Type B pancreatic cell (in vitro differentiated cells): Measurements from ENCODE around the gene ADARB2. TPM values are rescaled to one million over a fixed set of nuclear protein-coding genes. Genes with fewer than 3 reads are reported as not detected.

Experiments
- DNase-seq: peaks from one replicate; pipeline ENCODE4 v3.0.0; 2021; ENCODE audit warnings: mixed read lengths; ENCODE audit not compliant: unreplicated experiment; ENCODE audit errors: extremely low spot score
- H3K27ac Mint-ChIP-seq: 2 replicates; pipeline ENCODE4 v1.8.0; 2021; ENCODE audit warnings: mild to moderate bottlenecking, mixed read lengths
- H3K27me3 Mint-ChIP-seq: 2 replicates; pipeline ENCODE4 v1.8.0; 2021; ENCODE audit warnings: mixed read lengths
- H3K36me3 Mint-ChIP-seq: 2 replicates; pipeline ENCODE4 v1.8.0; 2021; ENCODE audit warnings: mixed read lengths
- H3K4me1 Mint-ChIP-seq: one replicate; pipeline ENCODE4 v1.8.0; 2021; ENCODE audit warnings: mixed read lengths; ENCODE audit not compliant: unreplicated experiment
- H3K4me3 Mint-ChIP-seq: 2 replicates; pipeline ENCODE4 v1.8.0; 2021; ENCODE audit warnings: mild to moderate bottlenecking, mixed read lengths
- H3K9me3 Mint-ChIP-seq: 2 replicates; pipeline ENCODE4 v1.8.0; 2021; ENCODE audit warnings: mixed read lengths
- total RNA-seq: library from RNA; stranded (reverse); gene quantifications from 2 replicates; pipeline ENCODE4 v1.2.1, GENCODE V29; 2021; ENCODE audit warnings: low replicate concordance
- TF ChIP-seq, protein P1 (sequence below): fragments of 200-600 bp; sonication (generic); conservative IDR thresholded peaks from 2 replicates; pipeline ENCODE4 v1.5.0; 2021; ENCODE audit warnings: antibody characterized with exemption, mild to moderate bottlenecking

The ADARB2 gene
- total RNA-seq, 1 donor from 2014 or later = 4.9 TPM

DNA sequence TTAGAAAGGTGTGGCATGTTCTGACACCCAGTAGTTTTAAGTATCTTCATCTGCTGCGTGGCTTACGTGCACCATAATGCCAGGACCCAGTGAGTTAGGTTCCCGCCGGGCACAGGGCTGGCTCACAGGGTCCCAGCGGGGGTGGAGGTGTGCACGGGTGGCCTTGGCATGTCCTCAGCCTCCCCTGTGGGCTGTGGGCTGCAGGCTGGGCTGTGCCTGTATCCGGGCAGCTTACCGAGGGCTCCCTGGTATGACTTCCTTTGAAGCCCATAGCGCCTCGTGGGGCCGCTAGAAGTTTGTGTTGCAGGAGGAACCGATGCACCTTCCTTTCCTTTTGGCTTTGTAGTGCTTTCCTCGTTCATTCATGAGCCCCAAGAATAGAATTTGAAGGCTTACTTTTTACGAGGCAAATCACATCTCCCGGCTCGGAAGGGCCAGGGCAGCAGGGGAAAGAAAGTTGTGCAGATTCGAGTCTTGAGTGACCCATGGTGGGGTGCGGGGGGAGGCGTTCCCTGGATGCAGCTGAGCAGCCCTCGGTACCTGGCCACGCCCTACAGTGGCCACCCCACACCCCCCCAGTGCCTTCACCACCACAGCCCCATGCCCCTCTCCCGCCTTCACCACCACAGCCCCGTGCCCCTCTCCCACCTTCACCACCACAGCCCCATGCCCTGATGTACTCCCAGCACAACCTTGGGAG, 568.0 kb downstream of the ADARB2 start:
- TF ChIP-seq, protein P1, sequence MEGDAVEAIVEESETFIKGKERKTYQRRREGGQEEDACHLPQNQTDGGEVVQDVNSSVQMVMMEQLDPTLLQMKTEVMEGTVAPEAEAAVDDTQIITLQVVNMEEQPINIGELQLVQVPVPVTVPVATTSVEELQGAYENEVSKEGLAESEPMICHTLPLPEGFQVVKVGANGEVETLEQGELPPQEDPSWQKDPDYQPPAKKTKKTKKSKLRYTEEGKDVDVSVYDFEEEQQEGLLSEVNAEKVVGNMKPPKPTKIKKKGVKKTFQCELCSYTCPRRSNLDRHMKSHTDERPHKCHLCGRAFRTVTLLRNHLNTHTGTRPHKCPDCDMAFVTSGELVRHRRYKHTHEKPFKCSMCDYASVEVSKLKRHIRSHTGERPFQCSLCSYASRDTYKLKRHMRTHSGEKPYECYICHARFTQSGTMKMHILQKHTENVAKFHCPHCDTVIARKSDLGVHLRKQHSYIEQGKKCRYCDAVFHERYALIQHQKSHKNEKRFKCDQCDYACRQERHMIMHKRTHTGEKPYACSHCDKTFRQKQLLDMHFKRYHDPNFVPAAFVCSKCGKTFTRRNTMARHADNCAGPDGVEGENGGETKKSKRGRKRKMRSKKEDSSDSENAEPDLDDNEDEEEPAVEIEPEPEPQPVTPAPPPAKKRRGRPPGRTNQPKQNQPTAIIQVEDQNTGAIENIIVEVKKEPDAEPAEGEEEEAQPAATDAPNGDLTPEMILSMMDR = no peak
- DNase-seq = no peak
- H3K9me3 Mint-ChIP-seq = no peaks in the 10 kb centered on the region
- H3K27ac Mint-ChIP-seq = no peak overlapping the region
- H3K4me1 Mint-ChIP-seq = no peaks in the 10 kb centered on the region
- H3K27me3 Mint-ChIP-seq = peaks cover 16% of the 10 kb centered on the region
- no peak overlapping the region for H3K4me3 Mint-ChIP-seq
- no peaks in the 10 kb centered on the region for H3K36me3 Mint-ChIP-seq

- Mint-ChIP-seq H3K4me1 (no peaks in the 10 kb centered on the region), H3K36me3 (no peaks in the 10 kb centered on the region), H3K27ac (no peak overlapping the region), H3K9me3 (no peaks in the 10 kb centered on the region), H3K4me3 (no peak overlapping the region), H3K27me3 (peaks cover 16% of the 10 kb centered on the region)
- no peak for DNase-seq
- TF ChIP-seq, protein P1 = no peak
These were observed 568.6 kb downstream of the ADARB2 start for GRCh38 chr10:1168763-1169162.

- Mint-ChIP-seq H3K4me1 (no peaks in the 10 kb centered on the region), H3K27me3 (peaks cover 11% of the 10 kb centered on the region), H3K4me3 (no peak overlapping the region), H3K9me3 (no peaks in the 10 kb centered on the region), H3K27ac (no peak overlapping the region), H3K36me3 (no peaks in the 10 kb centered on the region)
- TF ChIP-seq, protein P1 = no peak
- no peak for DNase-seq
These were observed 570.5 kb downstream of the ADARB2 start for GRCh38 chr10:1166828-1167275.

GRCh38 chr10:1166101-1166827, 571.1 kb downstream of the ADARB2 start:
- TF ChIP-seq, protein P1 = no peak
- H3K4me1 Mint-ChIP-seq = no peaks in the 10 kb centered on the region
- no peak overlapping the region for H3K27ac Mint-ChIP-seq
- no peak overlapping the region for H3K4me3 Mint-ChIP-seq
- H3K27me3 Mint-ChIP-seq = peaks cover 9% of the 10 kb centered on the region
- no peaks in the 10 kb centered on the region for H3K36me3 Mint-ChIP-seq
- no peak for DNase-seq
- no peaks in the 10 kb centered on the region for H3K9me3 Mint-ChIP-seq

GRCh38 chr10:1163831-1164230, 573.5 kb downstream of the ADARB2 start:
- Mint-ChIP-seq H3K27me3 (peaks cover 9% of the 10 kb centered on the region), H3K4me1 (no peaks in the 10 kb centered on the region), H3K9me3 (no peaks in the 10 kb centered on the region), H3K4me3 (no peak overlapping the region), H3K27ac (no peak overlapping the region), H3K36me3 (no peaks in the 10 kb centered on the region)
- TF ChIP-seq, protein P1 = no peak
- DNase-seq = no peak
